ENCODE results near the gene PPOX. TPM values are rescaled to one million over a fixed set of nuclear protein-coding genes. Genes with fewer than 3 reads are reported as not detected.

PPOX gene
- total RNA-seq, 4 donors from 2014 or later = 11.3 to 40.5 (median 21.6) TPM

DNA sequence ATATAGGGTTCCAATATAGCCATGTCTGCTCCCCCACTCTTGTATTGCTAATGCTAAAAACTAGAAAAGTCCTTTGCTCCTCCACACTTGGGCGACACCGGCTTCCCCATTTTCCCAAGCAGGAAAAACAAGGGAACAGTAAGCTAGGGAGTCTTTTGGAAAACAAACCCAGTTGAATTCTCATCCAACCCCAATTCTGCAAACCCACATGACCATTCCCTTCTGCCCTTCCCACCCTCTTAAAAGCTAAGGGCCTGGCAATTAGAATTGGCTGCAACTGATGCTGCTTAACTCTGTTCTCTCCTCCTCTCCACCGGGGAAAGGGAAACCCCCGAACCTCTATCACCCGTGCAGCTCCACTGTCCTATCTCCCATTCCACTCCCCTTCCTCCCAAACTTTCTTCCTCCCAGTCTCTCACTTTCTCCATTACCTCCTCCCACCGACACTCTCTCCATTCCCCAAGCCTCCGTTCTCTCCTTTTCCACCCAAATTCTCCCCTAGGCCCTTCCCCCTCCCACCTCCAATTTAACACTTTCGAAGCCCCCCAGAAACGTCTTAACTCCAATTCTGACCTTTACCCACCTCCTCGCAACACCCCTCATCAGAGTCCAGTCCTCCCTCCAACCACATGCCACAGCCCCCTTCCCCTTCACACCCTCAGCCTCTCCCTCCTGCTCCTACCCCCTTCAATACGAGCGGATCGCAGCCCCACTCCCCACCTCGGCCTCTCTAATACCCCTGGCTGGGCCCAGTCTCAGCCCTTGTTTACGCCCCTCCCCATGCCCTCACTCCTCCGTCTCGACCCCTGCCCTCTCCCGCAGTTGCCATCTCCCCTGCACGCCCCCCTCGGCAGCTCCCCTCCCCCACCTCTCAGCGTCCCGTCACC, 34.5 kb upstream of the PPOX start:
- no peaks in the 10 kb centered on the region for H3K27me3 ChIP-seq
- TF ChIP-seq, protein P1, sequence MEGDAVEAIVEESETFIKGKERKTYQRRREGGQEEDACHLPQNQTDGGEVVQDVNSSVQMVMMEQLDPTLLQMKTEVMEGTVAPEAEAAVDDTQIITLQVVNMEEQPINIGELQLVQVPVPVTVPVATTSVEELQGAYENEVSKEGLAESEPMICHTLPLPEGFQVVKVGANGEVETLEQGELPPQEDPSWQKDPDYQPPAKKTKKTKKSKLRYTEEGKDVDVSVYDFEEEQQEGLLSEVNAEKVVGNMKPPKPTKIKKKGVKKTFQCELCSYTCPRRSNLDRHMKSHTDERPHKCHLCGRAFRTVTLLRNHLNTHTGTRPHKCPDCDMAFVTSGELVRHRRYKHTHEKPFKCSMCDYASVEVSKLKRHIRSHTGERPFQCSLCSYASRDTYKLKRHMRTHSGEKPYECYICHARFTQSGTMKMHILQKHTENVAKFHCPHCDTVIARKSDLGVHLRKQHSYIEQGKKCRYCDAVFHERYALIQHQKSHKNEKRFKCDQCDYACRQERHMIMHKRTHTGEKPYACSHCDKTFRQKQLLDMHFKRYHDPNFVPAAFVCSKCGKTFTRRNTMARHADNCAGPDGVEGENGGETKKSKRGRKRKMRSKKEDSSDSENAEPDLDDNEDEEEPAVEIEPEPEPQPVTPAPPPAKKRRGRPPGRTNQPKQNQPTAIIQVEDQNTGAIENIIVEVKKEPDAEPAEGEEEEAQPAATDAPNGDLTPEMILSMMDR (IDR thresholded peaks at IDR 0.05) = no peak
- no peak for TF ChIP-seq POLR2A (IDR thresholded peaks at IDR 0.05)
- DNase-seq = no peak
- H3K9me3 ChIP-seq = no peaks in the 10 kb centered on the region
- peaks cover 0 to 12% of the 10 kb centered on the region in 2 donors for H3K4me1 ChIP-seq
- peak overlapping the region; percentile 87 to 89 for H3K4me3 ChIP-seq
- intact Hi-C loops (cut with DNase I; ENCODE audit: low total_unique reads) = no loop called here
- H3K27ac ChIP-seq = peak overlapping the region; percentile 97 to 99
- H3K36me3 ChIP-seq = no peaks in the 10 kb centered on the region

DNA sequence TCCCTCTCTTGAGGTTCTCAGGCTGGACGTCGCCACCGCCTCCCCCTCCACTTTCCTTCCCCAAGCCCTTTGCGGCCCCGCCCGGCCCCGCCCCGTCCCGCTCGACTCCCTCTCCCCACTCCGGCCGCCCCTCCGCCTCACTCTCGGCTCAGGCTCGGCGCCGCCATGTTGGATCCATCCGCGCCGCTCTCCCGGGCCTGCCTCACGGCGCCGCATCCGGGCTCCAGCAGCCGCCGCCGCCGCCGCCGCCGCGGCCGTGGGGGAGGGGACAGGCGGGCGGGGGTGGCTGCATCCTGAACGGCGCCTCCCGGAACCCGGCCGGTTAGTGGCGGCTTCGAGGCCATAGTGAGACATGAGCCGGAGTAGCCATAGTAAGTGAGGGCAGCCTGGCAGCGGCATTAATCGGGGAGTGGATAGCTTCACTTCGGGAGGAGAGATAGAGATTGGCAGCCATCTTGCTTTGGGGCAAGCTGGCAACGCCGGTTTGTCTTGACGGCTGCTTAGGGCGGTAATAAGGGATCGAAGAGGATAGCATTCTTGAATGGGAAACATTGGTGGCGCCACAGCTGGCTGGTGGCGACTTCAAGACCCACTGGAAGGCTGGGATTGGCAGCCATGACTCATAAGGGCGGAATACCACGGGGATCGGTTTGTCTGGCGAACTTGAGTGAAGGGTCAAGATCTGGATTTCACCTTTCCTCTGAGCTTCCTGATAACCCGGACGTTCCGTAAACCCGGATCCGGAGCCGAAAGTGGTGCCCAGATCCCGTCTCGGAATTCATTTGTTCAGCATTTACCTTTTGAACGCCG, 33.6 kb upstream of the PPOX start, which contains the start of gene DEDD:
DEDD (minus strand) TSS at position 258 of the 810 bp plus-strand sequence. CDS start 8,205 bp downstream, outside the sequence.
- peak within 1 kb of the TSS; percentile 87 to 89 for H3K4me3 ChIP-seq
- peak; percentile 93 to 96 for DNase-seq
- H3K4me1 ChIP-seq = peaks cover 0 to 10% of the 10 kb centered on the region in 2 donors
- peak; percentile 54 to 64 for TF ChIP-seq POLR2A (IDR thresholded peaks at IDR 0.05)
- TF ChIP-seq, protein P1 (IDR thresholded peaks at IDR 0.05) = peak in 1 of 4 experiments; percentile 20
- H3K27ac ChIP-seq = peak within 1 kb of the TSS; percentile 97 to 99
- H3K27me3 ChIP-seq = no peaks in the 10 kb centered on the region
- no peaks in the 10 kb centered on the region for H3K9me3 ChIP-seq
- intact Hi-C loops (cut with DNase I; ENCODE audit: low total_unique reads) = no loop called here
- no peaks in the 10 kb centered on the region for H3K36me3 ChIP-seq

- intact Hi-C loops (cut with DNase I; ENCODE audit: low total_unique reads) = no loop called here
- Histone ChIP-seq H3K9me3 (no peaks in the 10 kb centered on the region), H3K4me3 (peak overlapping the region; percentile 87 to 89), H3K4me1 (peaks cover 0 to 3% of the 10 kb centered on the region in 2 donors), H3K27me3 (no peaks in the 10 kb centered on the region), H3K27ac (peak overlapping the region; percentile 97 to 99), H3K36me3 (no peaks in the 10 kb centered on the region)
- TF ChIP-seq POLR2A (IDR thresholded peaks at IDR 0.05) = no peak
- TF ChIP-seq, protein P1 (IDR thresholded peaks at IDR 0.05) = no peak
- no peak for DNase-seq
Measured at GRCh38 chr1:161133220-161133740, 32.9 kb upstream of the PPOX start.

GRCh38 chr1:161137881-161138280, 28.3 kb upstream of the PPOX start:
- no peaks in the 10 kb centered on the region for H3K27me3 ChIP-seq
- DNase-seq = no peak
- TF ChIP-seq, protein P1 (IDR thresholded peaks at IDR 0.05) = no peak
- no peak for TF ChIP-seq POLR2A (IDR thresholded peaks at IDR 0.05)
- H3K27ac ChIP-seq = no peak overlapping the region
- H3K4me1 ChIP-seq = peaks cover 0 to 3% of the 10 kb centered on the region in 2 donors
- H3K36me3 ChIP-seq = no peaks in the 10 kb centered on the region
- no peak overlapping the region for H3K4me3 ChIP-seq
- intact Hi-C loops (cut with DNase I; ENCODE audit: low total_unique reads) = no loop called here
- no peaks in the 10 kb centered on the region for H3K9me3 ChIP-seq
